Activated CD8-positive, alpha-beta memory T cell treated with anti-CD3 and anti-CD28 coated beads for 36 hours (primary cell): ENCODE results near the gene HAUS8. TPM values are rescaled to one million over a fixed set of nuclear protein-coding genes. Genes with fewer than 3 reads are reported as not detected.
"Not testable (repeated sequence)": the region's sequence is repeated elsewhere in the genome, so short reads cannot be mapped to it uniquely, and the experiment has no call there.

Experiments
- CTCF ChIA-PET: fragments of 350-600 bp; sonication (Branson Sonifier 250); formaldehyde crosslinking; loops from one replicate; lab custom pipeline; 2021; ENCODE audit warnings: antibody characterized with exemption; lab: Charles Lee
- POLR2A ChIA-PET: fragments of 350-600 bp; sonication (Branson Sonifier 250); formaldehyde crosslinking; loops from one replicate; lab custom pipeline; 2021; ENCODE audit warnings: antibody characterized with exemption; lab: Charles Lee
- total RNA-seq, 2 experiments: library from RNA; stranded (reverse); gene quantifications; one replicate each; pipeline ENCODE4 v1.2.3, GENCODE V29; 2021

HAUS8 gene
- 10 to 100 TPM; 33.8 TPM for total RNA-seq

DNA sequence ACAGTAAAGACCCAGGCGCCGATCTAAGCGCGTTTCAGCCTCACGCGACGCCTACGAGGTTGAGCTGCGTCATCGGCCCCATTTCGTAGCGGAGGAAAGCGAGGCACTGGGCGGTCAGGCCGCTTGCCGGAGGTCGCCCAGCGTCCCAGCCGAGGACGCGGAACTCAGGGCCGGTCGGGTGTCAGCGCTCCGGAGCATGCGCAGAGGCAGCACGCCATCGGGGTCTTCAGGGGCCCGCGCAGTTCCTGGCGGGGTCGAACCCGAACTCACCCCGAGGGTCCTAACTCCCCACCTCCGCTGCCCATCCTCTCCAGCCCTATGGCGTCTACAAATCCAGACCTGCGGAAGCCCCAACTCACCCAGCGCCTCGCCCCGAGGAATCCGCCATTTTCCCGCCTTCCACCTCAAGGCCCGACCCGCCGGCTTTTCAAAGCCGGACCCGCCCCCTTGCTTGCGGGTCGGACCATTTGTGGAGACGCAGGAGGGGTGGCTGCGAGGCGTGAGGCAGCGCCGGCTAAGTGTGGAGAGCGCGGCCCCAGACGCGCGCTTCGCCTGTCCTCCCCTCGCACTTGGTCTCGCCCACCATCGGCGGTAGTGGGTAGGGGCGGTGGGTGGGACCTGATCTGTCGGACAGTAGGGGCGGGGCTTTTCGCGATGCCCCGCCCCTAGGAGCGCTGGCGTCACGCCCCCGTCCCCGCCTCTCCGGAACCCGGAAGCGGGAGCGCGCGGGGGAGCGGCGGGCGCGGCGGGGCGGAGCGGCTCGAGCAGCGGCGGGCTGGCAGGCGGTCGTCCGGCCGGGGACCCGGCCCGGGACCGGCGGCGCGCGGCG, at the start of gene HAUS8, which contains the start of gene MYO9B:
HAUS8 (minus strand) TSS at position 418 of the 829 bp plus-strand sequence; CDS start at position 388, 30 bp downstream.
MYO9B (plus strand) TSS at position 743 of the 829 bp plus-strand sequence. CDS start 25,941 bp downstream, outside the sequence.
- CTCF ChIA-PET, result interaction anchor here (0.6 to 1.7 kb wide), 3 partner anchors 14 to 207 kb away, joined by 3 to 4 read pairs (median 4); no protein-coding TSS in a partner anchor
- POLR2A ChIA-PET, result interaction anchor here (0.6 to 1.2 kb wide), 6 partner anchors 109 to 447 kb away, joined by 3 to 8 read pairs (median 4); partner anchors contain the start of genes MED26 and USE1

GRCh38 chr19:17124025-17124424, 48.8 kb upstream of the HAUS8 start:
- CTCF ChIA-PET, result interaction anchor here (0.6 to 0.7 kb wide), 2 partner anchors 39 to 48 kb away, joined by 3 to 4 read pairs; partner anchors contain the start of gene MYO9B
- POLR2A ChIA-PET, result no interaction called here

DNA sequence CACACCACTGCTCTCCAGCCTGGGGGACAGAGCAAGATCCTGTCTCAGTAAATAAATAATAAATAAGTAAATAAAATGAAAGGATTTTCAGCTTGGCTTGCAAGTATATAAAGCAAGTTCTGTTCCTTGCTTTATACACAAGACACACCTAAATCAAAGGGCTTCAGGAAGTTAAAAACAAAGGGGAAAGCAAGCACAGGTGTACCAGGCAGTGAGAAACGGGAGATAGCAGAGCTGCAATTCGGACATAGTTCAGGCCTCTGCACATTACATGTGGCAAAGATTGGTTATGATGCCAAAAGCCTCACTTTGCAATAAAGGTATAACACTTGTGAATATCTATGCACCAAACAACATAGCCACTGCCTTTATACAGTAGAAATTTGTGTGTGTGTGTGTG, 47.8 kb upstream of the HAUS8 start:
- CTCF ChIA-PET, result no interaction called here
- POLR2A ChIA-PET, result no interaction called here

DNA sequence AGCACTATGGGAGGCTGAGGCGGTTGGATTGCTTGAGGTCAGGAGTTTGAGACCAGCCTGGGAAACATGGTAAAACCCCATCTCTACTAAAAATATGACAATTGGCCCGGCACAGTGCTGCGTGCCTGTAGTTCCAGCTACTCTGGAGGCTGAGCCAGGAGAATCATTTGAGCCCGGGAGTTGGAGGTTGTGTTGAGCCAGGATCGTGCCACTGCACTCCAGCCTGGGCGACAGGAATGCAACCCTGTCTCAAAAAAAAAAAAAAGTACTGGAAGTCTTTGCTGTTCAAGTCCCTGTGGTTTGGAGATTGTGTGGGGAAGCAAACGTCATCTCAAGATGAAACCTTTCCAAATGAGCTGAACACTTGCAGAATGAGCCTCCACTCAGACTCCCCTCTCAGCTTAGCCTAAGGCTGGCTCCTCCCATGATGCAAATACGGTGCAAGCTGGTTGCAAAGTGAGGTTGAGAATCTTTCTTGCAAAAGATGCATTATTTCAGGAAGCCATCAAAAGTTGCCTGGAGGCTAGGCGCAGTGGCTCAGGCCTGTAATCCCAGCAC, 46.6 kb upstream of the HAUS8 start:
- ChIA-PET POLR2A (no interaction called here), CTCF (no interaction called here)

DNA sequence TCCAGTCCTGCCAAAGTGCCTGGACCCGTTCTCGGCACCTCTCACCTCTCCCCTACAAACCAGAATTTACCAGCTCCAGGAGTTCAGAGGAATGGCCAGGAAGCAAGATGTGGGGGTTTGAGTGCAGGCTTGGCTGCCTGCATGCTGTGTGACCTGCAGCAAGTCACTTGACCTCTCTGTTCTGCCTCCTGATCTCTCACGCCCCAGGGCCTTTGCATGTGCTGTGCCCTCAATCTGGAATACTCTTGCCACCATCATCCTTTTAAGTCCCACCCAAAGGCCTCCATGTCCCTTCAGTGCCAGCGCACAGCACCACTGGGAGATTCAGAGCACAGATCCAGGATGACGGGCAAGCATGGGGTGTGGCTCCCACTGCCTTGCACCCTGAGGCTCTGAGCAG, 43.7 kb upstream of the HAUS8 start:
- CTCF ChIA-PET, result no interaction called here

DNA sequence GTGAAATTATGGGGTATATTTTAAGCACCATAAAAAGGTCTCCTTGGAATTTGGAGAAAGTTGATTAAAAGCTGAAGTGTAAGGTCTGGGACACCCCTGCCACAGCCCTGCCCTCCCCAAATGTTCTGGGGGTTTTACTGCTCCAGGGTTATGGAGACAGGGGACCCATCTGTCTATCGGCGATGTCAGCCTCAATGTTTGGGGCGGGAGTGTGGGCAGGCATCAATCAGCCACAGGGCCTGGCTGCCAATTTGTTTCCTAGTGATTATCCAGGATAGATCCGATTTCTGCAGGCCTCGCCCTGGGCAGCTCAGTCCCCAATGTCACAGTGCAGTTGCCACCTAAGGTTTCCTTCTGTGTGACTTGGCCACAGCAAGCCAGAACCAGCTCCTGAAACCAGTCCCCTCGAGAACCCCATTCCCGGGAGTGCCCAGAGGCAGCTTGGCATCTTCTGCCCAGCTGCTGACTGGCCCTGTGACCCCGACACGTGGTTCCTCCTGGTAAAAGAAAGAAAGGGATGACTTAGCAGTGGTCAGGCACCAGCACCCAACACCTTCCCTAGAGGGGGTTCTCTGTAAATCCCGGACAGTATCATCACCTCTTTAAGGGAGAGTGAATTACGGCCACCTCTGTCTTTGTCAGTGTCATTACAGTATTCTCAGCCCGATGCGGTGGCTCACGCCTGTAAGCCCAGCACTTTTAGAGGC, 41.9 kb upstream of the HAUS8 start:
- ChIA-PET CTCF (no interaction called here), POLR2A (interaction anchor here (1.2 kb wide), 1 partner anchor 8 kb away, joined by 4 read pairs; no protein-coding TSS in a partner anchor)

More for the DNA sequence above, 43.7 kb upstream of the HAUS8 start:
- POLR2A ChIA-PET, result interaction anchor here (1.0 kb wide), 1 partner anchor 8 kb away, joined by 3 read pairs; no protein-coding TSS in a partner anchor

DNA sequence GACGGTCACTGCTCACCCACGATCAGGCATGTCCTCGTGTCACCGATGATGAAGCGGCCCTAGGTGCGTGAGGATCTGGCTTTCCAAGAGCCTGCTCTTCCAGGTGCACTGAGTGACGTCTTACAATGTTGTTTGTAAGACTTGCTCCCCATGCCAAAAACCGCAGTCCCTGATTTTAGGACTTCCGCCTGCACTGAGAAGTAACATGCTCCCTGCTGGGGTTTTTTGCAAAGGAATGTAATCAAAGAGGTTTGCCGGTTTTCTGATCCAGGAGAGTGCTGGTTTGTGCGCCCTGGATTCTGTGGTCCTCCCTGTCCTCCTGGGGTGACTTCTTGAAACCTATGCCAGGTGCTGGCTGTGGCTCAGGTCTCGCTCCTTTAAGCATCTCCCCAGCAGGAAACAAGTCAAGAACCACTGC, 39.2 kb upstream of the HAUS8 start:
- CTCF ChIA-PET, result no interaction called here

DNA sequence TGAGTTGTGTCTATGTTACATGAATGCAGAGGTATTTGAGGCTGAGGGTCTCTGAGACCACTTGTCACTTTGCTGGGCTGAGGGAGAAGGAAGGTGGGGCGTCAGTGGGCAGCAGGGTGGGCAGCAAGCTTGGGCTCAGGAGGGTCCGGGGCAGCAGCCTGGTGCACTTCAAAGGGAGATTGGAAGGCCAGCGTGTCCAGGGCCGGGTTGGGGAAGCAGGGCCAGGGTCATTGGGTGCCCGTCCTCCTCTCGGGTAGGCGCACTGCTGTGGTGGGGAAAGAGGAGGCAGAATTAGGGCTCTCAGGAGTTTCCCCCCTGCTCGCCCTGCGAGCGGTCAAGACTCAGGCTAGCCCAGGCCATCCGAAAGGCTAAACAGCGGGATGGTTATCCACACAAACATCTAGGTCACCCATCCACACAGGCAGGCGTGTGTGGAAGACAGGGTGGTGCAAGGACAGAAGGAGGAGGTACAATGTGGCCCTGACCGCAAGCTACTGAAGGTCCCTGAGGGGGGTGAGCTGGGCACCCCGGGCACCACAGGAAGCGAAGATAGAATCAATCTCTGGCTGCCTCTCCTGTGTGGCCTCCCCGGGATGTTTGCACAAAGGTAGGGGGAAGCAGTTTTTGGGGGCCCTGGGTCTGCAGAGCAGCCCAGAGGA, 38.0 kb upstream of the HAUS8 start:
- POLR2A ChIA-PET, result interaction anchor here (0.5 kb wide), 1 partner anchor 11 kb away, joined by 4 read pairs; no protein-coding TSS in a partner anchor
- CTCF ChIA-PET, result no interaction called here

More for the DNA sequence above, 39.2 kb upstream of the HAUS8 start:
- POLR2A ChIA-PET, result no interaction called here

- ChIA-PET POLR2A (no interaction called here), CTCF (no interaction called here)
These were observed 37.4 kb upstream of the HAUS8 start for GRCh38 chr19:17112700-17113099.

- ChIA-PET CTCF (no interaction called here), POLR2A (no interaction called here)
These were observed 37.0 kb upstream of the HAUS8 start for GRCh38 chr19:17112271-17112670.

GRCh38 chr19:17111766-17112165, 36.5 kb upstream of the HAUS8 start:
- POLR2A ChIA-PET, result no interaction called here
- CTCF ChIA-PET, result no interaction called here

GRCh38 chr19:17110599-17110966, 35.3 kb upstream of the HAUS8 start:
- ChIA-PET CTCF (interaction anchor here (0.6 to 1.0 kb wide), 2 partner anchors 83 to 409 kb away, joined by 3 read pairs; no protein-coding TSS in a partner anchor), POLR2A (interaction anchor here (1.0 kb wide), 1 partner anchor 9 kb away, joined by 3 read pairs; no protein-coding TSS in a partner anchor)

DNA sequence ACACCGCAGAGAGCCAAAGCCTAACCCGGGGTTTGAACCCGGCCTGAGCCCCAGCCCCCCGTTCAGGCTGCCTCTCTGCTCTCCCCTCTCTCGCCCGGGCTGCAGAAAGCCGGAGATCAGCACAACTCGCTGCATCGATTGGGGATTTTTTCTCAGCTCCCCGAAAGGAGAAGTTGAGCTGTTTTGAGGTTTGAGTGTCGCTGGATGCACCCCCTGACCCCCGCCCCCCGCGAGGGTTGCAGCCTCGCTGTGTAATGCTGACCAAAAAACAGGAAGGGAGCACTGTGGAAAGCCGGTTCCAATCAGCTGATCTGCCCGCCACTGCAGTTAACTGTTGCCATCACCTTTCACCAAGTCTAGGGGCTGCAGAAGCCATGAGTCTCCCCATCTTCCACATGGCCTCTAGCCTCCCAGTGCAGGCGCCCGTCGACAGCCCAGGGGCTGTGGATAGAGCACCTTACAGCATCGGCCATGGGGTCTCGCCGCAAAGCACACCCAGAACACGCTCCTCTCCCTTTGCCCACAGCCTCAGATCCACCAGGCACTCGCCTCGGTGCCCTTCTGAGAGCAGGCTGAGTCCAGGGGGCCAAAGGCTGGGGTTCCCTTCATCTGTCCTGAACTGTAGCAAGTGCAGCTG, 34.8 kb upstream of the HAUS8 start:
- ChIA-PET POLR2A (interaction anchor here (1.0 kb wide), 1 partner anchor 9 kb away, joined by 3 read pairs; no protein-coding TSS in a partner anchor), CTCF (interaction anchor here (1.0 kb wide), 1 partner anchor 84 kb away, joined by 3 read pairs; no protein-coding TSS in a partner anchor)

DNA sequence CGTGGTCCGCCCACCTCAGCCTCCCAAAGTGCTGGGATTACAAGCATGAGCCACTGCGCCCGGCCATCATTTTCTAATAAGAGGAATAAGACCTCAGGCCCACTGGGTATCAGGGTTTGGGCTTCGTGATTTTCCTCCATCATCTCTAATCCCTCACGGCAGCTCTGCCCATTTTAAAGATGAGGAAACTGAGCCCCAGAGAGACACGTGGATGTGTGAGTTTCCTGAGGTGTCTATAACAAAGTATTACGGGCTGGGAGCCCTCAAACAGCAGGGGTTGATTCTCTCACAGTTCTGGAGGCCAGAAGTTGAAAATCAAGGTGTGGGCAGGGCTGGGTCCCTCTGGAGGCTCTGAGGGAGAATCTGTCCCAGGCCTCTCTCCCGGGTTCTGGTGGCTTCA, 34.0 kb upstream of the HAUS8 start:
- CTCF ChIA-PET, result no interaction called here
- POLR2A ChIA-PET, result no interaction called here

DNA sequence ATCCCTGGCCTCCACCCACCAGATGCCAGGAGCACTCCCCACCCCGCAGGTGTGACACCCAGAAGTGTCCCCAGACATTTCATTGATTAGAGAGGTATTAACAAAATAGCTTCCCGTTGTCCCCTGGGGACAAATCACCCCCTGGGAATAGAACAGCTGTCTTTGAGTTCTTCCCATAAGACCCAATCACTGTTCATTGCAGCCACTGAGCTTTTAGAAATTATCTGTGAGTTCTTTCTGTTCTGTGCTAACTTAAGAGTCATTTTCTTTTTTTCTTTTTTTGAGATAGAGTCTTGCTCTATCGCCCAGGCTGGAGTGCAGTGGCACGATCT, 33.2 kb upstream of the HAUS8 start:
- CTCF ChIA-PET, result no interaction called here
- POLR2A ChIA-PET, result no interaction called here

- ChIA-PET CTCF (no interaction called here), POLR2A (interaction anchor here (0.5 kb wide), 1 partner anchor 515 kb away, joined by 4 read pairs; no protein-coding TSS in a partner anchor)
These were observed 32.5 kb upstream of the HAUS8 start for GRCh38 chr19:17107546-17108452.

DNA sequence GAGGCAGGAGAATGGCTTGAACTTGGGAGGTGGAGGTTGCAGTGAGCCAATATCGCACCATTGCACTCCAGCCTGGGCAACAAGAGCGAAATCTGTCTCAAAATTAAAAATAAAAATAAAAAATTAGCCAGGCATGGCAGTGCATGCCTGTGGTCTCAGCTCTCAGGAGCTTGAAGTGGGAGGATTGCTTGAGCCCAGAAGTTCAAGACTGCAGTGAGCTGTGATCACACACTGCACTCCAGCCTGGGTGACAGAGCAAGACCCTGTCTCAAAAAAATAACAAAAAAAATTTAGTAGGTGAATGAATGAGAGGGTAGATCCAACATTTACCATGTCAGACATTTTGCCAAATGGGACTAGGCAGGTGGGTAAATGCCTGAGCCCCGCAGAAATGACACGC, 31.7 kb upstream of the HAUS8 start:
- CTCF ChIA-PET, POLR2A ChIA-PET: not testable (repeated sequence)
